Prostate gland (tissue), 2 donors: Measurements from ENCODE around the gene MED27.

Experiments
- CTCF ChIP-seq, 4 experiments: fragments of 200-600 bp in 2 of 4; fragments of 450-650 bp in 2 of 4; sonication (generic) in 2 of 4; IDR thresholded peaks; 1 replicate in 3 of 4; 2 replicates in 1 of 4; pipeline ENCODE4 v1.5.1; 2016 to 2019; ENCODE audit warnings: antibody characterized with exemption in 4 of 4, mild to moderate bottlenecking in 2 of 4, moderate library complexity in 2 of 4
- POLR2A ChIP-seq: fragments of 450-650 bp; IDR thresholded peaks from one replicate; pipeline ENCODE4 v1.6.1; 2016; ENCODE audit warnings: antibody characterized with exemption, mild to moderate bottlenecking

- TF ChIP-seq CTCF (IDR thresholded peaks at IDR 0.05) (no peak), POLR2A (no peak)
These were observed 266.6 kb downstream of the MED27 start for GRCh38 chr9:131813116-131813515.
